Breast epithelium (tissue), 4 donors: ENCODE data around the gene JPT2. TPM values are rescaled to one million over a fixed set of nuclear protein-coding genes. Genes with fewer than 3 reads are reported as not detected.

Experiments used
- DNase-seq, 2 donors: peaks; one replicate each; pipeline ENCODE4 v3.0.0-alpha.2; 2019; ENCODE audit warnings: low spot score in 2 of 2
- H3K27ac ChIP-seq, 2 donors: fragments of 200-600 bp; sonication (generic) in 1 of 2; one replicate each; pipeline ENCODE4 v1.5.1; 2016 to 2019; ENCODE audit warnings: mild to moderate bottlenecking in 1 of 2
- H3K27me3 ChIP-seq, 2 donors: fragments of 200-600 bp; sonication (generic) in 1 of 2; one replicate each; pipeline versions ENCODE4 v1.5.1 to v1.6.0; 2017 to 2019; ENCODE audit warnings: control low read depth in 1 of 2, mild to moderate bottlenecking in 1 of 2
- H3K36me3 ChIP-seq: fragments of 200-600 bp; one replicate; pipeline ENCODE4 v1.5.1; 2019
- H3K4me1 ChIP-seq, 2 donors: fragments of 200-600 bp; sonication (generic); one replicate each; pipeline ENCODE4 v1.5.1; 2016 to 2019; ENCODE audit warnings: control low read depth in 1 of 2
- H3K4me3 ChIP-seq, 3 donors: fragments of 200-600 bp; sonication (generic); 1 replicate in 2 of 3; 2 replicates in 1 of 3; pipeline ENCODE4 v1.5.1; 2016 to 2019; ENCODE audit warnings: mild to moderate bottlenecking in 3 of 3, moderate library complexity in 2 of 3
- H3K9me3 ChIP-seq, 2 donors: fragments of 200-600 bp; sonication (generic) in 1 of 2; one replicate each; pipeline ENCODE4 v1.5.1; 2016 to 2019; ENCODE audit warnings: control low read depth in 1 of 2
- POLR2A ChIP-seq: fragments of 450-650 bp; IDR thresholded peaks from one replicate; pipeline ENCODE4 v1.6.1; 2016; ENCODE audit warnings: antibody characterized with exemption, mild to moderate bottlenecking, moderate library complexity
- POLR2AphosphoS5 ChIP-seq, 3 donors: sonication (generic); formaldehyde crosslinking; IDR thresholded peaks; one replicate each; pipeline ENCODE4 v1.6.1; 2017; ENCODE audit warnings: antibody characterized with exemption in 3 of 3
- intact Hi-C: fragments of 100-400 bp; cut with DNase I; formaldehyde crosslinking; loops from one replicate; pipeline ENCODE4 v1.15.1; 2023; ENCODE audit warnings: low total_unique reads
- total RNA-seq, 3 donors: library from RNA; depleted of rRNA; stranded (reverse); fragments of >200 nt; gene quantifications; one replicate each; pipeline ENCODE4 v1.1.0, GENCODE V29; 2016
- TF ChIP-seq, protein P1 (sequence below), 3 donors: fragments of 450-650 bp; IDR thresholded peaks; one replicate each; pipeline ENCODE4 v1.5.1; 2016 to 2017; ENCODE audit warnings: antibody characterized with exemption in 3 of 3, mild to moderate bottlenecking in 3 of 3, moderate library complexity in 3 of 3

The JPT2 gene
- total RNA-seq, 3 donors from 2014 or later = 19.2 to 44.2 (median 36.0) TPM

DNA sequence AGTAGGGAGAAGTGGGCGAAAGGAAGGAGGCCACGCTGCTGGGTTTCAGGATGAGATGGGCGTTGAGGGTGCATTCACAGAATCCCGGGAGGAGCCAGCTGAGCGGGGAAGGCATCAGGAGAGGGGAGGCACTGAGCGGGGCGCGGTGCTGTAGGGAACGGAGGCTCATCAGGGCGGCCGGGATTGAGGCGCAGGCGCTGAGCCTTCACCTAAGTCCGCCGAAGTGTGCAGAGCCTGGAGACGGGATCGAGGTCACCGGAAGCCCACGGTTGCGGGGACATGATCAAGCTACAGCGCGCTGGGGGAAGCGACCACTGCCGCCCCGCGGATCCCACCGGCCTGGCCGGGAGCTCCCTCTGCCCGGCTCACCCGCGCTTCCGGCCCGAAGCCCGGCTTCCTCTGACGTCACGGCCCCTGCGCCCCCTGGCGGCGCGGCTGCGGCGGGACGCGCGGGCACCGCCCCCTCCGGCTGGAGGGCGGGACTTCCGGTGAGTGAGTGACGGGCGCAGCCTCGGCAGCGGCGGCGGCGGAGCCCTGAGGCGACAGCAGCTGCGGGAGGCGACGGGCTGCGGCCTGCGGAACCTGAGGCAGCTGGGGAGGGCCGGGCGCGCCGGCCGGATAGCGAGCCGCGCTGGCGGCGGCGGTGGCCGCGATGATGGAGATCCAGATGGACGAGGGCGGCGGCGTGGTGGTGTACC, 27.8 kb downstream of the JPT2 start, which contains the start of gene MAPK8IP3:
MAPK8IP3 (plus strand) TSS at position 508 of the 698 bp plus-strand sequence; CDS start at position 653, 145 bp downstream.
- Histone ChIP-seq H3K27ac (peak within 1 kb of the TSS; percentile 88 to 95), H3K4me1 (peaks cover 8 to 12% of the 10 kb centered on the region in 2 donors), H3K27me3 (no peaks in the 10 kb centered on the region)

DNA sequence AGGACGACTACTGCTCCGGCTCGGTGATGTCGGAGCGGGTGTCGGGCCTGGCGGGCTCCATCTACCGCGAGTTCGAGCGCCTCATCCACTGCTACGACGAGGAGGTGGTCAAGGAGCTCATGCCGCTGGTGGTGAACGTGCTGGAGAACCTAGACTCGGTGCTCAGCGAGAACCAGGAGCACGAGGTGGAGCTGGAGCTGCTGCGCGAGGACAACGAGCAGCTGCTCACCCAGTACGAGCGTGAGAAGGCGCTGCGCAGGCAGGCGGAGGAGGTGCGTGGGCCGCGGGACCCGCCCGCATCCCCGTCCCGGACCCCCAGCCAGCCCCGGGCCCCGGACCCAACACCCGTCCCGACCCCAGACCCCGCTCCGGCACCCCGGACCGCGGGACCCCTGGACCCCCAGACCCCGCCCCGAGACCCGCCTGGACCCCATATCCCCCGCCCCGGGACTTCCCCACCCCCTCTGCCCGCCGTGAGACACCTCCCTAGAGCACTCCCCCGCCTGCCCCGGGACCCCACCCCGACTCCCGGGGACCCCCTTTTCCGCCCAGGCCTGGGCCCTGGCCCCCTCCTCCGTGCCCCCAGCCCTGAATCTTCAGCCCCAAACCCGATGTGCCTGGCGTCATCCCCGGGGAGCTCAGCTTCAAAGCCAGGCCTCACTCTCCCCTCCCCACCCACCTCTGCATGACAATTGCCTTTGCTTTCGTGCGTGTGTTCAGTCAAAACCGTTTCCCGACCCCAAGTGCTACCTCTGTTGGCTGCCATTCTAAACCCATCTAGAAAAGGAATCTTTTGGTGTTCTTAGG, 28.5 kb downstream of the JPT2 start:
- Histone ChIP-seq H3K27ac (peak overlapping the region; percentile 88 to 95), H3K4me3 (peak overlapping the region; percentile 89 to 97 (median 95)), H3K27me3 (no peaks in the 10 kb centered on the region), H3K9me3 (no peaks in the 10 kb centered on the region), H3K36me3 (no peaks in the 10 kb centered on the region), H3K4me1 (peaks cover 8 to 12% of the 10 kb centered on the region in 2 donors)
- no peak for DNase-seq
- intact Hi-C loops = no loop called here
- TF ChIP-seq POLR2AphosphoS5 (IDR thresholded peaks at IDR 0.05) (no peak), POLR2A (no peak)
- TF ChIP-seq, protein P1, sequence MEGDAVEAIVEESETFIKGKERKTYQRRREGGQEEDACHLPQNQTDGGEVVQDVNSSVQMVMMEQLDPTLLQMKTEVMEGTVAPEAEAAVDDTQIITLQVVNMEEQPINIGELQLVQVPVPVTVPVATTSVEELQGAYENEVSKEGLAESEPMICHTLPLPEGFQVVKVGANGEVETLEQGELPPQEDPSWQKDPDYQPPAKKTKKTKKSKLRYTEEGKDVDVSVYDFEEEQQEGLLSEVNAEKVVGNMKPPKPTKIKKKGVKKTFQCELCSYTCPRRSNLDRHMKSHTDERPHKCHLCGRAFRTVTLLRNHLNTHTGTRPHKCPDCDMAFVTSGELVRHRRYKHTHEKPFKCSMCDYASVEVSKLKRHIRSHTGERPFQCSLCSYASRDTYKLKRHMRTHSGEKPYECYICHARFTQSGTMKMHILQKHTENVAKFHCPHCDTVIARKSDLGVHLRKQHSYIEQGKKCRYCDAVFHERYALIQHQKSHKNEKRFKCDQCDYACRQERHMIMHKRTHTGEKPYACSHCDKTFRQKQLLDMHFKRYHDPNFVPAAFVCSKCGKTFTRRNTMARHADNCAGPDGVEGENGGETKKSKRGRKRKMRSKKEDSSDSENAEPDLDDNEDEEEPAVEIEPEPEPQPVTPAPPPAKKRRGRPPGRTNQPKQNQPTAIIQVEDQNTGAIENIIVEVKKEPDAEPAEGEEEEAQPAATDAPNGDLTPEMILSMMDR (IDR thresholded peaks at IDR 0.05) = no peak

More for the DNA sequence above, 27.8 kb downstream of the JPT2 start, which contains the start of gene MAPK8IP3:
- TF ChIP-seq POLR2AphosphoS5 (IDR thresholded peaks at IDR 0.05) (peak in 2 of 3 donors; percentile 72 to 87), POLR2A (peak; percentile 81)
- TF ChIP-seq, protein P1 (IDR thresholded peaks at IDR 0.05) = peak; percentile 52 to 100 (median 91)
- DNase-seq = peak; percentile 86 to 92
- Histone ChIP-seq H3K36me3 (no peaks in the 10 kb centered on the region), H3K4me3 (peak within 1 kb of the TSS; percentile 89 to 97 (median 95)), H3K9me3 (no peaks in the 10 kb centered on the region)
- intact Hi-C loops = no loop called here

DNA sequence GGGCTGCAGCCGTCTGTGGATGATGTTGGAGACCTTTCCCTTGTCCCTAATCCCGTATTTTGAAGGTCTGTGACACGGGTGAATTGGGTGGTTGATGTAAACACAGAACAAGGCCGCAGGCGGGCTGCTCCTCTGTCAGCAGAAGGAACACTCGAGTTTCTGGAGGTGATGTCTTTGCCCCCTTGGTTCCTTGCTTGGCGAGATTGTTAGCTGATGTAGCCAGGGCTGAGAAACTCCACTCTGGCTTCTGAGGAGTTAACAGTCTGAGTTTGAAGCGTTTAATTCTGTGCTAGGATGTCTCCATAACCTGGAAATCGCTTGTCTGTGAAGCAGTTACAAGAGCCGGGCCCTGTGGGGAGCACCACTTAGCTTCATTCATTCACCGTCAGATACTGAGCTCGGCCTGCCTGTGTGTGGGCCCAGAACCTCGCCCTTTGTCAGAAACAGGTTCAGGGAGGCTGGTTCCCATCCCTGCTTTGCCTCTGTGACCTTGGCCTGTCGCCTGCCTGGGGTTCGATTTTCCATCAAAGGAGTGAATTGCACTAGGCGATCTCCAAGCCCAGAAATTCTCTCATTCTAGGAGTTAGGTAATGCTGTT, 29.2 kb downstream of the JPT2 start:
- no peaks in the 10 kb centered on the region for H3K9me3 ChIP-seq
- intact Hi-C loops = no loop called here

DNA sequence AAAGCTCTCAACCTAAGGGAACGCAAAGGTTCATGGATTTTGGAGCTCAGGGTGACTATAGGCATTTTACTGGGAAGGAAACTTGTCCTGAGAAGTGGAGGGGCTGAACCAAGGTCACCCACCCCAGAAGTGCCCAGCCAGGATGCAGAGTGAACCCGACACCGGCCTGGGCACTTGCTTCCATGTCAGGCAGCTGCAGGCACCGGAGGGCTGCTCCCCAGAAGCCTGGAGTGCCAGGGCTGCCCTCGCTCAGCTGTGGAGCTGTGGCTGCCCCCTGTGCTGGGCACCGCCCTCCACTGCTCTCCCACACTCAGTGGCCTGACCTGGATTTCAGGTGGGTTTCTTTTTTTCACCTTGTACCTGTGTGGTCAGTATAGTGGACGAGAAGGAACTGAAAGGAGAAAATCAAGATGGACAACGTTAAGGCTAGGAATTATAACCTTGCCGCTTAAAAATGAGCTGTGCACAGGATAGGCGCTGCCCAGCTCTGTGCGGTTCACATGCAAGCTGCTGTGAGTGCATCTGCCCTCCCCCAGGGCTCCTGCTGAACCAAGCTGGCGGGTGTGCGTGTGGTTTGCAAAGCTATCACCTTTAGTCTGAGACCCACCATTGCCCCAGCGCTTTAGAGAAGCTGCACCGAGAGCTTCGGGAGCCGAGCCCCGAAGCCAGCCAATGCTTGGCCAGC, 30.1 kb downstream of the JPT2 start:
- H3K27ac ChIP-seq = no peak overlapping the region
- H3K36me3 ChIP-seq = no peaks in the 10 kb centered on the region
- peaks cover 8 to 12% of the 10 kb centered on the region in 2 donors for H3K4me1 ChIP-seq
- intact Hi-C loops = no loop called here
- no peaks in the 10 kb centered on the region for H3K9me3 ChIP-seq
- H3K4me3 ChIP-seq = peak overlapping the region in 1 of 3 donors; percentile 97
- DNase-seq = no peak
- no peaks in the 10 kb centered on the region for H3K27me3 ChIP-seq
- TF ChIP-seq POLR2AphosphoS5 (IDR thresholded peaks at IDR 0.05) (no peak), POLR2A (no peak)
- TF ChIP-seq, protein P1 (IDR thresholded peaks at IDR 0.05) = no peak

More for the DNA sequence above, 29.2 kb downstream of the JPT2 start:
- H3K36me3 ChIP-seq = no peaks in the 10 kb centered on the region
- H3K27me3 ChIP-seq = no peaks in the 10 kb centered on the region
- no peak for TF ChIP-seq POLR2AphosphoS5 (IDR thresholded peaks at IDR 0.05)
- TF ChIP-seq, protein P1 (IDR thresholded peaks at IDR 0.05) = no peak
- no peak for TF ChIP-seq POLR2A
- peak overlapping the region; percentile 88 to 95 for H3K27ac ChIP-seq
- H3K4me3 ChIP-seq = peak overlapping the region; percentile 89 to 97 (median 95)
- peaks cover 8 to 12% of the 10 kb centered on the region in 2 donors for H3K4me1 ChIP-seq
- DNase-seq = no peak
